CD4-positive, alpha-beta T cell (primary cell): Measurements from ENCODE around the gene CEP19. TPM values are rescaled to one million over a fixed set of nuclear protein-coding genes. Genes with fewer than 3 reads are reported as not detected.

Source experiments
- ATAC-seq: fragments of 200-7000 bp; cut with Tn5 transposase; one replicate; pipeline ENCODE4 v1.10.0; 2022; ENCODE audit warnings: mild to moderate bottlenecking; ENCODE audit not compliant: poor library complexity
- CTCF ChIA-PET: fragments of 350-600 bp; sonication (Branson Sonifier 250); formaldehyde crosslinking; loops from one replicate; lab custom pipeline; 2021; ENCODE audit warnings: antibody characterized with exemption, inconsistent platforms; lab: Charles Lee
- POLR2A ChIA-PET: fragments of 350-600 bp; sonication (Branson Sonifier 250); formaldehyde crosslinking; loops from one replicate; lab custom pipeline; 2021; ENCODE audit warnings: antibody characterized with exemption, inconsistent platforms; lab: Charles Lee
- DNase-seq, 14 experiments: peaks; one replicate each; pipeline ENCODE4 v3.0.0-alpha.2; 2013 to 2020; ENCODE audit warnings: mixed read lengths in 2 of 14
- H3K27ac ChIP-seq, 2 donors: one replicate each; pipeline versions ENCODE4 v1.5.1 to v1.7.0; 2013; ENCODE audit warnings: low read length in 2 of 2, low read depth in 1 of 2, mild to moderate bottlenecking in 1 of 2
- H3K27me3 ChIP-seq, 2 experiments: 1 replicate in 1 of 2; 2 replicates in 1 of 2; pipeline versions ENCODE4 v1.6.1 to v1.7.0; 2013; ENCODE audit warnings: low read length in 2 of 2, control low read depth in 1 of 2, mild to moderate bottlenecking in 1 of 2, moderate library complexity in 1 of 2; ENCODE audit not compliant: insufficient read depth in 2 of 2, control insufficient read depth in 1 of 2
- H3K36me3 ChIP-seq: one replicate; pipeline ENCODE4 v1.6.1; 2013; ENCODE audit warnings: low read length, control low read depth; ENCODE audit not compliant: insufficient read depth
- H3K4me1 ChIP-seq: one replicate; pipeline ENCODE4 v1.6.1; 2013; ENCODE audit warnings: low read length, control low read depth; ENCODE audit not compliant: insufficient read depth
- H3K4me3 ChIP-seq: one replicate; pipeline ENCODE4 v1.5.1; 2013; ENCODE audit warnings: mild to moderate bottlenecking, low read length, moderate library complexity
- H3K9me3 ChIP-seq, 2 experiments: 1 replicate in 1 of 2; 2 replicates in 1 of 2; pipeline versions ENCODE4 v1.6.1 to v1.7.0; 2013; ENCODE audit warnings: low read length in 2 of 2, mild to moderate bottlenecking in 2 of 2, control low read depth in 1 of 2, moderate library complexity in 1 of 2; ENCODE audit not compliant: control insufficient read depth in 1 of 2, insufficient read depth in 1 of 2
- H3K27ac Mint-ChIP-seq: one replicate; pipeline ENCODE4 v1.8.0; 2020; ENCODE audit warnings: mixed read lengths
- H3K27me3 Mint-ChIP-seq: one replicate; pipeline ENCODE4 v1.8.0; 2021; ENCODE audit warnings: mixed read lengths
- H3K36me3 Mint-ChIP-seq: one replicate; pipeline ENCODE4 v1.8.0; 2021; ENCODE audit warnings: low read depth, mixed read lengths
- H3K4me1 Mint-ChIP-seq: one replicate; pipeline ENCODE4 v1.8.0; 2021; ENCODE audit warnings: low read depth, mixed read lengths
- H3K4me3 Mint-ChIP-seq: one replicate; pipeline ENCODE4 v1.8.0; 2020; ENCODE audit warnings: mild to moderate bottlenecking, mixed read lengths
- H3K9me3 Mint-ChIP-seq: one replicate; pipeline ENCODE4 v1.8.0; 2020; ENCODE audit warnings: mixed read lengths
- intact Hi-C, 2 experiments: fragments of 100-400 bp; cut with DNase I in 1 of 2; cut with micrococcal nuclease in 1 of 2; formaldehyde crosslinking; loops; one replicate each; pipeline versions ENCODE4 v1.15.1 to v1.9.0; 2023 to 2025; cut with DNase I, micrococcal nuclease
- total RNA-seq, 174 experiments: library from RNA in 2 of 174; stranded (reverse) in 2 of 174; gene quantifications; one replicate each; pipeline ENCODE4 v1.2.3 and lab custom pipeline; 2021 to 2026
- TF ChIP-seq, protein P1 (sequence below): fragments of 200-600 bp; IDR thresholded peaks from one replicate; pipeline ENCODE4 v1.8.0; 2022; ENCODE audit warnings: antibody characterized with exemption, mild to moderate bottlenecking

The CEP19 gene
- total RNA-seq, 2 experiments from 2014 or later, result 0.36 to 0.64 TPM

DNA sequence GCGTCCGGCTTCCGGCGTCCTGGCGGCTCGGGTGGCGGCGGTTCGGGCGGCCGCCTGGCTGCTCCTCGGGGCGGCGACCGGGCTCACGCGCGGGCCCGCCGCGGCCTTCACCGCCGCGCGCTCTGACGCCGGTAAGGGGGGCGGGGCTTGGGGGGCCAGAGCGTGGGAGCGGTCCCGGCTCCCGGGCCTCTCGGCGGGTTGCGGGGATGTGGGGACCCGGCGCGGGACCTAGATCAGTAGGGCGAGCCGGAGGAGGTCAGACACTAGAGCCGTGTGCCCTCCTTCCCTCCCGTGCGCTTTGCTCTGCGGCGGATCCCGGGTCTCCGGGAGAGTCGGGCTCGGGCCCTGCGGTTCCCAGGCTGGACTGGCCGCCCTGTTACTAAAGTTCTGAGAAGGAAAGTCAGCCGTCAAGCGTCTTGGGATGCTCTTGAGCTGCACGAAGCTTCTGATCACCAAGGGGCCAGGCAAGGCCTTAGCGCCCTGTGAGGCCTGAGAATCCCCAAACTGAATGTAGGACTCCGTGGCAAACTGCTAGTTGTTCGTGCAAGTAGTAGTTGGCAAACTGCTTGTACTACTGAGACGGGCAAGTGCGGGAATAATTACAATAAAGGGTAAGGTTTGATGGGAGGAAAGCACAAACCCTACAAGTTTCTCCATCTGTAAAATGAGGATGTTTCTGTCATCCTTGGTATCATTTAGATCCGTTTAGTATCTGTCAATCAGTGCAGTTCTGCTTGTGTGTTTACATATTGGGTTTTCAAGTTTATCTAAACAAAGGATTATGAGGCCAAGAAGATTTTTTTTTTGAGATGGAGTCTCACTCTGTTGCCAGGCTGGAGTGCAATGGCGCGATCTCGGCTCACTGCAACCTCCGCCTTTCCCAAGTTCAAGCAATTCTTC is 714 bp upstream of the CEP19 start:
- H3K27ac ChIP-seq, result peak overlapping the region; percentile 90 to 99
- ChIA-PET POLR2A (interaction anchor here (0.6 to 2.4 kb wide), 12 partner anchors 14 to 280 kb away, joined by 3 to 57 read pairs (median 6); partner anchors contain the start of genes FBXO45, NCBP2, NRROS and PAK2), CTCF (interaction anchor here (1.1 to 1.4 kb wide), 3 partner anchors 26 to 27 kb away, joined by 3 read pairs; partner anchors contain the start of gene PAK2)
- H3K36me3 ChIP-seq, result no peaks in the 10 kb centered on the region
- no peaks in the 10 kb centered on the region for H3K9me3 ChIP-seq
- H3K4me3 ChIP-seq, result peak overlapping the region; percentile 88
- Mint-ChIP-seq H3K4me1 (peaks cover 28% of the 10 kb centered on the region), H3K27ac (peak overlapping the region; percentile 88), H3K9me3 (no peaks in the 10 kb centered on the region), H3K4me3 (peak overlapping the region; percentile 92), H3K36me3 (peaks cover 11% of the 10 kb centered on the region), H3K27me3 (no peaks in the 10 kb centered on the region)
- intact Hi-C loops, result loop anchor here (1.0 to 10.0 kb wide), 5 partner anchors 27 to 278 kb away; partner anchors contain the start of genes PAK2 (in 2 of the 2) and UBXN7 (in 1 of the 2)
- ATAC-seq (peak; percentile 33), DNase-seq (peak; percentile 20 to 89 (median 62))
- TF ChIP-seq, protein P1, sequence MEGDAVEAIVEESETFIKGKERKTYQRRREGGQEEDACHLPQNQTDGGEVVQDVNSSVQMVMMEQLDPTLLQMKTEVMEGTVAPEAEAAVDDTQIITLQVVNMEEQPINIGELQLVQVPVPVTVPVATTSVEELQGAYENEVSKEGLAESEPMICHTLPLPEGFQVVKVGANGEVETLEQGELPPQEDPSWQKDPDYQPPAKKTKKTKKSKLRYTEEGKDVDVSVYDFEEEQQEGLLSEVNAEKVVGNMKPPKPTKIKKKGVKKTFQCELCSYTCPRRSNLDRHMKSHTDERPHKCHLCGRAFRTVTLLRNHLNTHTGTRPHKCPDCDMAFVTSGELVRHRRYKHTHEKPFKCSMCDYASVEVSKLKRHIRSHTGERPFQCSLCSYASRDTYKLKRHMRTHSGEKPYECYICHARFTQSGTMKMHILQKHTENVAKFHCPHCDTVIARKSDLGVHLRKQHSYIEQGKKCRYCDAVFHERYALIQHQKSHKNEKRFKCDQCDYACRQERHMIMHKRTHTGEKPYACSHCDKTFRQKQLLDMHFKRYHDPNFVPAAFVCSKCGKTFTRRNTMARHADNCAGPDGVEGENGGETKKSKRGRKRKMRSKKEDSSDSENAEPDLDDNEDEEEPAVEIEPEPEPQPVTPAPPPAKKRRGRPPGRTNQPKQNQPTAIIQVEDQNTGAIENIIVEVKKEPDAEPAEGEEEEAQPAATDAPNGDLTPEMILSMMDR, result no peak
- H3K4me1 ChIP-seq, result peaks cover 29% of the 10 kb centered on the region
- H3K27me3 ChIP-seq, result no peaks in the 10 kb centered on the region

DNA sequence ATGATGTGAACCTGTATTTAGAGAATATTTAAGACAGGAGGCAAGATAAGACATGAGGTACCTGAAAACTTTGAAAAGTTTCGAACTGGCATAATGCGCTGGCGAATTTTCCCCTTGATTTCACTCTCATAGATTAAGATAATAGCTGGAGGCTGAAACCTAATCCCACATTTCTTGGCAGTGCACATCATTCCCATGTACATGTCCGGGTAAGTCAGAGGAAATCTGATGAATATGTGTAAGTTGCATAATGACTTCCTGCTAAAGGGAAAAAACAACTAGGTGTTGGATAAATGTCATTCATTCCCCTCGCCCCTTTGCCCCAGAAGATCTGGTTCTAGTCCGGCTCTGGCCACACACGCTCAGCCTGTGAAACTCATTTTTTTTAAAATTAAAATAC is 3.6 kb downstream of the CEP19 start:
- H3K9me3 Mint-ChIP-seq, result no peaks in the 10 kb centered on the region
- no peak overlapping the region for H3K4me3 Mint-ChIP-seq
- H3K4me1 Mint-ChIP-seq, result peaks cover 21% of the 10 kb centered on the region
- ChIA-PET CTCF (interaction anchor here (0.6 to 1.5 kb wide), 5 partner anchors 9 to 235 kb away, joined by 3 to 4 read pairs (median 3); no protein-coding TSS in a partner anchor), POLR2A (interaction anchor here (1.0 kb wide), 1 partner anchor 31 kb away, joined by 3 read pairs; the partner anchor contains the start of gene PAK2)
- H3K9me3 ChIP-seq, result no peaks in the 10 kb centered on the region
- H3K27ac Mint-ChIP-seq, result peak overlapping the region; percentile 40
- no peak for DNase-seq
- no peak for ATAC-seq
- H3K27me3 ChIP-seq, result no peaks in the 10 kb centered on the region
- H3K4me1 ChIP-seq, result peaks cover 22% of the 10 kb centered on the region
- H3K36me3 Mint-ChIP-seq, result peaks cover 11% of the 10 kb centered on the region
- H3K27ac ChIP-seq, result no peak overlapping the region
- intact Hi-C loops, result no loop called here
- no peaks in the 10 kb centered on the region for H3K27me3 Mint-ChIP-seq
- no peaks in the 10 kb centered on the region for H3K36me3 ChIP-seq
- no peak overlapping the region for H3K4me3 ChIP-seq
- TF ChIP-seq, protein P1, result no peak

DNA sequence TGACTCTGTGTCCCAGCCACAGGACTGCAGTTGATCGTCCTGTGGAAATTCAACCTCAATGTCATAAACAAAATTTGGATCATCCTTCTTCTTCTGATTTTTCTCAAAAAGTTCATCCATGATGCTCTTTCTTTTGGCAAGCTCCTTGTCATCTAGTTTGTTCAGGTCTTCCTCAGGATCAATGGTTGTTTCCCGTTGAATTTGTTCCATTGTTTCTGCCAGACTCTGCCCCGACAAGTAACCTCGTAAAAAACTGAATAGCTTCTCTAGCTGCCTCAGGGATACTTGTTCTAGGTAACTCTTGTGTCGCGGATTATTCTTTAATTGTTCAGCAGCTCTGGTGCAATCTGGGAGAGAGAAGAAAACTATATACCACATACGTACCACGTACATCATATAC is 4.5 kb downstream of the CEP19 start:
- Mint-ChIP-seq H3K4me3 (no peak overlapping the region), H3K9me3 (no peaks in the 10 kb centered on the region), H3K27ac (no peak overlapping the region), H3K27me3 (no peaks in the 10 kb centered on the region), H3K4me1 (peaks cover 13% of the 10 kb centered on the region), H3K36me3 (peaks cover 11% of the 10 kb centered on the region)
- H3K4me1 ChIP-seq, result peaks cover 13% of the 10 kb centered on the region
- no peaks in the 10 kb centered on the region for H3K9me3 ChIP-seq
- TF ChIP-seq, protein P1, result no peak
- no peaks in the 10 kb centered on the region for H3K27me3 ChIP-seq
- intact Hi-C loops, result no loop called here
- H3K36me3 ChIP-seq, result no peaks in the 10 kb centered on the region
- ChIA-PET CTCF (interaction anchor here (0.9 to 1.5 kb wide), 6 partner anchors 8 to 234 kb away, joined by 3 to 6 read pairs (median 3); no protein-coding TSS in a partner anchor), POLR2A (interaction anchor here (0.8 to 1.0 kb wide), 3 partner anchors 32 to 221 kb away, joined by 3 read pairs; partner anchors contain the start of gene PAK2)
- DNase-seq, result no peak
- H3K27ac ChIP-seq, result no peak overlapping the region
- ATAC-seq, result no peak
- H3K4me3 ChIP-seq, result no peak overlapping the region
